Measurements from ENCODE around the gene PLXNB1. TPM values are rescaled to one million over a fixed set of nuclear protein-coding genes. Genes with fewer than 3 reads are reported as not detected.

PLXNB1 gene
- total and polyA plus RNA-seq, 7 experiments from 2014 or later: 0.79 to 3.3 (median 2.7) TPM; not detected in 2

DNA sequence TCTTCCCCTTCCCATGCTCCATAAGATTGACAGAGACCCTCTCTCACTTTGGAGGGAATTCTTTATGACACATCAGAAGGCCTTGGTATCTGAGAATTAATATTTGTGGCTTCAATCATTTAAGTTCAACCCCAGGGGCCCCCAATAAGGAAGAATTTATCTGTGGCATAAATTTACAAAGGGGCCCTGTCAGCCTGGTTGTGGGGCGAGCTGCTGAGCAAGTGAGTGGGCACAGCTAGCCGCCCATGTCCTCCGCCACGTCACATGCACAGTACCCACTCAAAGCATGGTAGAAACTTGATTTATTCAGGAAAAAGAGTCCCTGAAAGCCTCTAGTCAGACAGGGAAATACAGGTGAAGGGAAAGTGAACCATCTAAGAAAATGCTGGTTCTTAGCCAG is 13.3 kb downstream of the PLXNB1 start:
- intact Hi-C loops (cut with micrococcal nuclease): no loop called here
- no peaks in the 10 kb centered on the region for H3K27me3 ChIP-seq (ENCODE audit: control insufficient read depth in 2 of 2, insufficient read depth in 2 of 2, low read length in 2 of 2)
- H3K27ac ChIP-seq (ENCODE audit: low read depth, low read length): no peak overlapping the region
- ChIA-PET CTCF (interaction anchor here (0.5 kb wide), 1 partner anchor 139 kb away, joined by 4 read pairs; no protein-coding TSS in a partner anchor), POLR2A (no interaction called here)
- Mint-ChIP-seq H3K27me3 (no peaks in the 10 kb centered on the region), H3K4me1 (no peaks in the 10 kb centered on the region), H3K4me3 (no peak overlapping the region), H3K27ac (no peak overlapping the region), H3K9me3 (peaks cover 0 to 2% (median 0%) of the 10 kb centered on the region in 11 donors), H3K36me3 (no peaks in the 10 kb centered on the region)
- DNase-seq: peak in 1 of 9 donors; percentile 2
- no peak overlapping the region for H3K4me3 ChIP-seq (ENCODE audit: low read length)
- no peaks in the 10 kb centered on the region for H3K9me3 ChIP-seq (ENCODE audit: control insufficient read depth in 2 of 3, low read length in 3 of 3)
- H3K36me3 ChIP-seq (ENCODE audit: control insufficient read depth in 2 of 3, insufficient read depth in 3 of 3, low read length in 3 of 3): no peaks in the 10 kb centered on the region
- no peak for ATAC-seq
- H3K4me1 ChIP-seq (ENCODE audit: control insufficient read depth in 2 of 2, insufficient read depth in 2 of 2, low read length in 2 of 2): no peaks in the 10 kb centered on the region

DNA sequence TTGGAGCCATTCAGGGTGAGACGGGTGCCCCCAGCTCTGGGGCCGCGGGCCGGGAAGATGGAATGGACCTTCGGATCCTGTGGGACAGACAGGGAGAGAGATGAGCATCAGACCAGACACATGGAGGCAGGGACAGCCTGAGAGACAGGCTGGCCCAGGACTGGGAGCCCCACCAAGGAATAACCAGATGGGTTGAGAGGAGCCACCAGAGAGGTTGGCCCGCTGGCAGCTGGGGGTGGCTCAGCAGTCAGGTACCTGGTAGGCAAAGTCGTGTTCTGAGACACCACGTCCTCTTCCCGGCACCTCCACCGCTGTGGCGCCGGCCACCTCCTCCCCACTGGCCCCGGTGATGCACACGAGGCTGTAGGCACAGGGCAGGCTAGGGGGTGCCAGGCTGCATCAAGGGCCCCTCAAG is 13.8 kb downstream of the PLXNB1 start:
- peaks cover 0 to 2% (median 0%) of the 10 kb centered on the region in 11 donors for H3K9me3 Mint-ChIP-seq
- no peak overlapping the region for H3K27ac ChIP-seq (ENCODE audit: low read depth, low read length)
- ChIA-PET CTCF (interaction anchor here (0.5 kb wide), 1 partner anchor 140 kb away, joined by 4 read pairs; no protein-coding TSS in a partner anchor), POLR2A (no interaction called here)
- no peak overlapping the region for H3K27ac Mint-ChIP-seq
- no peaks in the 10 kb centered on the region for H3K27me3 ChIP-seq (ENCODE audit: control insufficient read depth in 2 of 2, insufficient read depth in 2 of 2, low read length in 2 of 2)
- no peak for ATAC-seq
- intact Hi-C loops (cut with micrococcal nuclease): no loop called here
- H3K36me3 Mint-ChIP-seq: no peaks in the 10 kb centered on the region
- H3K27me3 Mint-ChIP-seq: no peaks in the 10 kb centered on the region
- H3K4me3 Mint-ChIP-seq: no peak overlapping the region
- H3K4me1 Mint-ChIP-seq: no peaks in the 10 kb centered on the region
- H3K36me3 ChIP-seq (ENCODE audit: control insufficient read depth in 2 of 3, insufficient read depth in 3 of 3, low read length in 3 of 3): no peaks in the 10 kb centered on the region
- peak in 1 of 9 donors; percentile 5 for DNase-seq
- H3K4me3 ChIP-seq (ENCODE audit: low read length): no peak overlapping the region
- H3K4me1 ChIP-seq (ENCODE audit: control insufficient read depth in 2 of 2, insufficient read depth in 2 of 2, low read length in 2 of 2): no peaks in the 10 kb centered on the region
- no peaks in the 10 kb centered on the region for H3K9me3 ChIP-seq (ENCODE audit: control insufficient read depth in 2 of 3, low read length in 3 of 3)

DNA sequence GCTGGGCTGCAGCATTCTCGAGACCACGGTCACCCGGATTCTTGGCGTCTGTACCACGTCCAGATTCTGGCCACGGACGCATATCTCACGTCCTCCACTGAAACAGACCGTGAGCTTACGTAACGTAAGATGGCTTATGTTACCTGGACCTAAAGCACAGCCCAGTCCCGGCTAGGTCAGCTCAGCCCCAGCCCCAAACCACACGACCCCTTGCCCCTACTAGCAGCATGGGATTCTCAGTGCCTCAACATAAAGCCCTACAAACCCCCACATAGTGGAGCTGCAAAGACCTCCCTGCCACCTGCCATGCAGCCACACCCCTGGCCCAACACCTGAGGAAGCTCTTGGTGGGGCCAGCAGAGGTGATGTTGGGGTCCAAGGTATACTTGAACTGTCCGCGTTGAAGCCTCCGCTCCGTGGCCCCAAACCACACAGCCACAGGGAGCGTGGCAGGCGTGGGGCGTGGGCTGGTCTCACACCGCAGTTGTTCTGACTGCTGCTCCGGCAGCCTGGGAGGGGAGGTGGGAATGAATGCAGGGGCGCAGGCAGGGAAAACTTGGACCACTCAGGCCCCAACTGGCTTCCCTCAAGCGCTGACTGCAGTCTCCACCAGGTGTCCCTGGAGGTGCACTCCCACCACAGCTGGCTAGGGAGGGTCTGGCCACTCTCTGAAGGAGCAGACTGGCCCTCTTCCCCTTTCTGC is 14.5 kb downstream of the PLXNB1 start:
- H3K4me3 ChIP-seq (ENCODE audit: low read length): no peak overlapping the region
- H3K4me3 Mint-ChIP-seq: no peak overlapping the region
- H3K27me3 ChIP-seq (ENCODE audit: control insufficient read depth in 2 of 2, insufficient read depth in 2 of 2, low read length in 2 of 2): no peaks in the 10 kb centered on the region
- no peaks in the 10 kb centered on the region for H3K36me3 ChIP-seq (ENCODE audit: control insufficient read depth in 2 of 3, insufficient read depth in 3 of 3, low read length in 3 of 3)
- H3K4me1 ChIP-seq (ENCODE audit: control insufficient read depth in 2 of 2, insufficient read depth in 2 of 2, low read length in 2 of 2): no peaks in the 10 kb centered on the region
- H3K9me3 ChIP-seq (ENCODE audit: control insufficient read depth in 2 of 3, low read length in 3 of 3): no peaks in the 10 kb centered on the region
- no peaks in the 10 kb centered on the region for H3K4me1 Mint-ChIP-seq
- DNase-seq (peak in 1 of 9 donors; percentile 6), ATAC-seq (no peak)
- H3K36me3 Mint-ChIP-seq: no peaks in the 10 kb centered on the region
- no peak overlapping the region for H3K27ac ChIP-seq (ENCODE audit: low read depth, low read length)
- peaks cover 0 to 2% (median 0%) of the 10 kb centered on the region in 11 donors for H3K9me3 Mint-ChIP-seq
- H3K27me3 Mint-ChIP-seq: no peaks in the 10 kb centered on the region
- CTCF ChIA-PET: no interaction called here
- POLR2A ChIA-PET: no interaction called here
- no peak overlapping the region for H3K27ac Mint-ChIP-seq
- intact Hi-C loops (cut with micrococcal nuclease): loop anchor here in 1 of 2 donors (2.0 kb wide), 1 partner anchor 21 kb away; no protein-coding TSS in a partner anchor

DNA sequence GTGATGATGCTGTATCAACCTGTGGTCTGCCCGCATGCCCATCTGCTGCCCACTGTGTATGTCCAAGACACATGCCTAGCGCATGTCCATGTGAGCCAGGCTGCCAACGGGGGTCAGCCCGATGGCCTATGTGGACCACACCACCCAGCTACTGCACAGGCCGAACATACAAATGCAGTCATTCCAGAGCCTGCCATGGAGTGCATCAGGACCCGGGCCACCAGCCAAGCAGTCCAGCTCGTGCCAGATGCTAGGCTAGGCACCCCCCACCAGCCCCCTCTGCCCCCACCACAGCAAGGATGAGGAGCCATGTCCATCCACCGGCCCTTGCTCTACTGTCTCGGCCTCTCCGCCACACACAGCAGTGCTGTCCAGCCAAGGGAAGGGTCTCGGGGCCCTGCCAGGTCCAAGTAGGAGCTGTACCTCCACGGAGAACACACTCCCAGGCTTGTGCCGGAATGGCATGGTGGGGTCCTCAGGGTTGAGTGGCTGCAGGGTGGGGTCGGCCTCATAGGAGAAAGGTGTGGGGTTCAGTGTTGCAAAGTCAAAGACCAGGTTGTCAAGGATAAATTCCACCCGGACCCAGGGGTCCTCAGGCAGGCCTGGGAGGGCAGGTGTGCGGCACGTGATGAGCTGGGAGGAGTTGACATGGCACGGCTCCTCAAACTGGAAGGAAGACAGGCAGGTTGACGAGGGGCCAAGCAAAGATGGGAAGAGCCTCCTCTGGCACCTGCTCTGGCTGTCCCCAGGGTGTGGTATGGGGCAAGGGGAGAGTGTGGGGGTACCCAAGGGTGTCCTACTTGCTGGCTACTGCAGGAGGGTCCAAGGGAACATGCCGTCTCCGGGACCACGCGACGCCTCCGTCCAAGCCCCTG is 15.3 kb downstream of the PLXNB1 start:
- Histone ChIP-seq H3K4me3 (ENCODE audit: low read length) (no peak overlapping the region), H3K36me3 (ENCODE audit: control insufficient read depth in 2 of 3, insufficient read depth in 3 of 3, low read length in 3 of 3) (no peaks in the 10 kb centered on the region), H3K27me3 (ENCODE audit: control insufficient read depth in 2 of 2, insufficient read depth in 2 of 2, low read length in 2 of 2) (no peaks in the 10 kb centered on the region), H3K4me1 (ENCODE audit: control insufficient read depth in 2 of 2, insufficient read depth in 2 of 2, low read length in 2 of 2) (no peaks in the 10 kb centered on the region), H3K9me3 (ENCODE audit: control insufficient read depth in 2 of 3, low read length in 3 of 3) (no peaks in the 10 kb centered on the region), H3K27ac (ENCODE audit: low read depth, low read length) (no peak overlapping the region)
- ChIA-PET CTCF (no interaction called here), POLR2A (no interaction called here)
- no peak overlapping the region for H3K4me3 Mint-ChIP-seq
- intact Hi-C loops (cut with micrococcal nuclease): loop anchor here in 1 of 2 donors (2.0 kb wide), 1 partner anchor 22 kb away; no protein-coding TSS in a partner anchor
- ATAC-seq: no peak
- peak in 1 of 9 donors; percentile 4 for DNase-seq
- H3K27me3 Mint-ChIP-seq: no peaks in the 10 kb centered on the region
- no peaks in the 10 kb centered on the region for H3K4me1 Mint-ChIP-seq
- no peaks in the 10 kb centered on the region for H3K36me3 Mint-ChIP-seq
- peaks cover 0 to 2% (median 0%) of the 10 kb centered on the region in 11 donors for H3K9me3 Mint-ChIP-seq
- H3K27ac Mint-ChIP-seq: no peak overlapping the region

DNA sequence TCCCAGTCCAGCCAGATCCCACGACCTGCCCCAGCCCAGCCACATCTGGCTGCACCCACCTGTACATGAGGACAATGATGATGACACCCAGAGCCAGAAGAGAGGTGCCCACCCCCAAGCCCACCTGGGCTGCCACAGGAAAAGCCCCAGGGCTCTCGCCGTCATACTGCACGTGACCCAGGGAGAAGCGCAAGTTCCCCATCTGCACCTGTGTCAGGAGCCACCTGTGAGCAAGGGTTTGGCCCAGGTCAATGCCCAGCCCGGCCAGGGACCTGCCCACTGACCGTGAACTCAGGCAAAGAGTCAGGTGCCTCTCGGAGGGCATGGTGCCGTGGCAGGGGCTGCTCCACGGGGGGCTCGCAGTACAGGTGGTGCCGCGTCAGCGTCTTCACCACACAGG is 16.3 kb downstream of the PLXNB1 start:
- no peaks in the 10 kb centered on the region for H3K4me1 Mint-ChIP-seq
- H3K27me3 Mint-ChIP-seq: no peaks in the 10 kb centered on the region
- Histone ChIP-seq H3K27ac (ENCODE audit: low read depth, low read length) (no peak overlapping the region), H3K4me3 (ENCODE audit: low read length) (no peak overlapping the region), H3K4me1 (ENCODE audit: control insufficient read depth in 2 of 2, insufficient read depth in 2 of 2, low read length in 2 of 2) (no peaks in the 10 kb centered on the region), H3K27me3 (ENCODE audit: control insufficient read depth in 2 of 2, insufficient read depth in 2 of 2, low read length in 2 of 2) (no peaks in the 10 kb centered on the region), H3K9me3 (ENCODE audit: control insufficient read depth in 2 of 3, low read length in 3 of 3) (no peaks in the 10 kb centered on the region), H3K36me3 (ENCODE audit: control insufficient read depth in 2 of 3, insufficient read depth in 3 of 3, low read length in 3 of 3) (no peaks in the 10 kb centered on the region)
- ChIA-PET POLR2A (no interaction called here), CTCF (no interaction called here)
- H3K27ac Mint-ChIP-seq: peak overlapping the region in 1 of 9 donors; percentile 42
- H3K36me3 Mint-ChIP-seq: no peaks in the 10 kb centered on the region
- H3K4me3 Mint-ChIP-seq: no peak overlapping the region
- intact Hi-C loops (cut with micrococcal nuclease): loop anchor here in 1 of 2 donors (2.0 kb wide), 1 partner anchor 23 kb away; no protein-coding TSS in a partner anchor
- DNase-seq (peak in 1 of 9 donors; percentile 5), ATAC-seq (no peak)
- H3K9me3 Mint-ChIP-seq: peaks cover 0 to 2% (median 0%) of the 10 kb centered on the region in 11 donors

DNA sequence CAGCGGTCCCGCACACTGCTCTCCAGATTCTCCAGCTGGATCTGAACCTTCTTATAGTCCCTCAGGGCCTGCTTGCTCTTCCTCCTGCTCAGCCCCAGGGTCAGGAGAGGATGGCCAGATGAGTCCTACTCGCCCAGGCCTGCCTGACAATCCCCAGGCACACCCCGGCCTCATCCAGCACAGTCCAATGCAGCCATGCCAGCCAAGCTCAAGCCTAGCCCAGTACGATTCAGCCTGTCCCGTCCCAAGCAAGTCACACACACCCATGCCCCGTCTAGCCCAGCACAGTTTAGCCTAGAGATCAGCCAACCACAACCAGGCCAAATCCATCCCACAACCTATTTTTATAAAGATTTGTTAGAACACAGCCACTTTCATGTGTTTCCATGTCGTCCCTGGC is 16.8 kb downstream of the PLXNB1 start:
- Histone ChIP-seq H3K36me3 (ENCODE audit: control insufficient read depth in 2 of 3, insufficient read depth in 3 of 3, low read length in 3 of 3) (no peaks in the 10 kb centered on the region), H3K27me3 (ENCODE audit: control insufficient read depth in 2 of 2, insufficient read depth in 2 of 2, low read length in 2 of 2) (no peaks in the 10 kb centered on the region), H3K9me3 (ENCODE audit: control insufficient read depth in 2 of 3, low read length in 3 of 3) (no peaks in the 10 kb centered on the region), H3K27ac (ENCODE audit: low read depth, low read length) (no peak overlapping the region), H3K4me3 (ENCODE audit: low read length) (no peak overlapping the region), H3K4me1 (ENCODE audit: control insufficient read depth in 2 of 2, insufficient read depth in 2 of 2, low read length in 2 of 2) (no peaks in the 10 kb centered on the region)
- H3K27me3 Mint-ChIP-seq: no peaks in the 10 kb centered on the region
- H3K4me1 Mint-ChIP-seq: no peaks in the 10 kb centered on the region
- DNase-seq: no peak
- POLR2A ChIA-PET: no interaction called here
- intact Hi-C loops (cut with micrococcal nuclease): no loop called here
- CTCF ChIA-PET: interaction anchor here (0.6 to 1.1 kb wide), 3 partner anchors 13 to 193 kb away, joined by 3 to 6 read pairs (median 3); no protein-coding TSS in a partner anchor
- H3K27ac Mint-ChIP-seq: peak overlapping the region in 1 of 9 donors; percentile 29
- no peak overlapping the region for H3K4me3 Mint-ChIP-seq
- no peaks in the 10 kb centered on the region for H3K36me3 Mint-ChIP-seq
- peaks cover 0 to 2% (median 0%) of the 10 kb centered on the region in 11 donors for H3K9me3 Mint-ChIP-seq
- no peak for ATAC-seq

All from naive thymus-derived CD4-positive, alpha-beta T cell (primary cell).